ENCODE measurements around the gene FRMPD2. TPM values are rescaled to one million over a fixed set of nuclear protein-coding genes. Genes with fewer than 3 reads are reported as not detected.
A peak's percentile ranks its signal among the peaks of the same experiment; 100 is the strongest.
"Not testable (repeated sequence)": the region's sequence is repeated elsewhere in the genome, so short reads cannot be mapped to it uniquely, and the experiment has no call there.

The FRMPD2 gene
- total RNA-seq, 1 donor from 2014 or later: not detected

DNA sequence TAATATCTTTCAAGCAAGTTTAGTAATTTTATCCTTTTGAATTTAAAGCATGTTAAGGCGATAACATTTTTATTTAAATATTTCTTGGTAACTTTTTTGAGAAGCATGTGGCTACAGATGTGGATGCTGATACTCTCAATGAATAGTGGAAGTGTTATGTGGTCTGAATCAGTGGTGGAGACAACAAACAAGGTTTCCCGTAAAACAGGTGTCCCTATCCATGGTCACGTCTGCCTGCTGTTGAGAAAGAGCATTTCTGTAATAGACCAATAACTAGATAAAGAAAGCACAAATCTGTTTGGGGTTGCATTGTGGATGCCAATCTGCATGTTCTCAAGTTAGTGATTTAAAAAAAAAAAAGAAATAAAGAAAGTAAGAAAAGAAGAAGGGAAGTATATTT, 18.1 kb upstream of the FRMPD2 start:
- ATAC-seq (no peak), DNase-seq (no peak)
- intact Hi-C loops (cut with micrococcal nuclease): no loop called here

DNA sequence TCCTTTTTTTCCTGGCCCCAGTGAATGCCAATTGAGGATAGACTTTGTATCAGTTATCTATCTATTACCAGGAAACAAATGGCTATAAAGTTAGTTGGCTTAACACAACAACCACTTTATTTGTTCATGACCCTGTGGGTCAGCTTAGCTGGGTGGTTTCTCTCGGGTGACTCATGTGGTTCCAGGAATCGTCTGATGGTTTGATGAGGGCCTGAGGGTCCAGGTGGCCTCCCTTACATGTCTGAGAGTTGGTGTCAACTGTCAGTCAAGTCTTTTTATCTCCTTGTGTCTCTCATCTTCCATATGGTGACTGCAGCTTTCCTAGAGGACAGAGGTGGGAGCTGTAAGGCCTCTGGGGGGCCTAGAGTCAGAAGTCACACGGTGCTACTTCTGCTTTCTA, 16.7 kb upstream of the FRMPD2 start:
- no peak for ATAC-seq
- intact Hi-C loops (cut with micrococcal nuclease): no loop called here
- no peak for DNase-seq

GRCh38 chr10:48290286-48290685, 15.8 kb upstream of the FRMPD2 start:
- ATAC-seq: no peak
- no peak for DNase-seq
- intact Hi-C loops (cut with micrococcal nuclease): no loop called here

GRCh38 chr10:48289501-48290238, 15.2 kb upstream of the FRMPD2 start:
- ATAC-seq (peak; percentile 71), DNase-seq (peak; percentile 73)
- intact Hi-C loops (cut with micrococcal nuclease): no loop called here

- intact Hi-C loops (cut with micrococcal nuclease): no loop called here
- DNase-seq (no peak), ATAC-seq (no peak)
Observed at GRCh38 chr10:48288661-48289060, 14.2 kb upstream of the FRMPD2 start.

GRCh38 chr10:48287417-48288391, 13.2 kb upstream of the FRMPD2 start:
- ATAC-seq (peak; percentile 89), DNase-seq (peak; percentile 73)
- intact Hi-C loops (cut with micrococcal nuclease): no loop called here

DNA sequence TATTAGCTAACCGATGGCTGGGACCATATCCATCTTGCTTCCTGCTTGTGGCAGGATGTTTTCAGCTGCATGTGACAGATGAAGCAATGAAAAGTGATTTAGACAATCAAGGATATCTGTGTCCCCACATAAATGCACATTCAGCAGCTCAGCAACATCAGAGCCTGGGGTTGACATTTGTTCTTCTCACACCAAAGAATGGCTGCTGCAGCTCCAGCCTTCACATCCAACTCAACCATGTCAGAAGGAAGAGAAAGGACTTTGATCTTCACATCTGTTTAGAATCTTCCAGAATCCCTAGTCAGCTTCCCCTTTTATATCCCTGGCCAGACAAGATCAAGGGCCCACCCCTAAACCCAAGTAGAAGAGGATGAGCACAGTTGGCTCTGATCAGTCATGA, 11.9 kb upstream of the FRMPD2 start:
- ATAC-seq: no peak
- intact Hi-C loops (cut with micrococcal nuclease): no loop called here
- no peak for DNase-seq

GRCh38 chr10:48285710-48286109, 11.2 kb upstream of the FRMPD2 start:
- no peak for ATAC-seq
- intact Hi-C loops (cut with micrococcal nuclease): no loop called here
- DNase-seq: no peak

DNA sequence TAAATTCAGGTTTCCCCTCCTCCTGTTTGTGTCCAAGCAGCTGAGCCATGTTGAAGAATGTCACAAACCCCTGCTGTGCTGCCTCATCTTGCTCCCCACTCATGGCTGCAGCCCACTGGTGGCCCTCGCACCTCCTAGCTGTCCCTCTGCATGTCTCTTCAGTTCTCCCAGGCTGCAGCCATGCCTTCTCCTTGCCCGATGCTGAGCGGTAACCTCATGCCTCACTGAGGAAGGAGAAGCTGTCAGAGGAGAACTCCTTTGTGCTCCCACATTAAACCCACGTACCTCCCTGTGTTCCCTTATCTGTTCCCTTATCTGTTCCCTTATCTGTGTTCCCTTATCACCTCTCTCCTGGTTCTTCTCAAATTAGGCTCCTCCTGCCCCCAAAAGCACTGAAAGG, 10.3 kb upstream of the FRMPD2 start:
- intact Hi-C loops (cut with micrococcal nuclease): no loop called here
- ATAC-seq (no peak), DNase-seq (no peak)

DNA sequence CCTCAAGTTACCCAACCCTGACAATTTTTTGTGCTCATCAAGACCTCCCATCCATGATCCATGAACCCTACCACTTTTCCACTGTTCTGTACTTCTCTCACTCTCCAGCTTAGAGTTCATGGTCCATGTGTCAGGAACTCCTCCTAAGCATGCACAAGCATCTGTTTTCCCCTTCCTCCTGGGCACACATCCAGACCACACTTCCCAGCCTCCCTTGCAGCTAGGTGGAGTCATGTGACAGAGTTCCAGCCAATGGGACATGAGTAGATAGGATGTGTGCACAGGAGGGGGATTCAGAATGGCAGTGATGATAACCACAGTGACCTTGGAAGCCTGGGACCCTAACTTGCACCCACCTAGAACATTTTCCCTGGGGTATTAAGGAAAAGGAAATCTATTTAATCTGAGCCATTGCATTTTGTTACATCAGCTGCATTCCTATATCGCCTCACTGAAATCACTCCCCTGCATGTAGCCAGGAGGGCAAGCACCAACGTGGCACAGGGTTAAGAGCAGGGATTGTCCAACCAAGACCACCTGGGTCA, 9.6 kb upstream of the FRMPD2 start:
- ATAC-seq (no peak), DNase-seq (no peak)
- intact Hi-C loops (cut with micrococcal nuclease): no loop called here

DNA sequence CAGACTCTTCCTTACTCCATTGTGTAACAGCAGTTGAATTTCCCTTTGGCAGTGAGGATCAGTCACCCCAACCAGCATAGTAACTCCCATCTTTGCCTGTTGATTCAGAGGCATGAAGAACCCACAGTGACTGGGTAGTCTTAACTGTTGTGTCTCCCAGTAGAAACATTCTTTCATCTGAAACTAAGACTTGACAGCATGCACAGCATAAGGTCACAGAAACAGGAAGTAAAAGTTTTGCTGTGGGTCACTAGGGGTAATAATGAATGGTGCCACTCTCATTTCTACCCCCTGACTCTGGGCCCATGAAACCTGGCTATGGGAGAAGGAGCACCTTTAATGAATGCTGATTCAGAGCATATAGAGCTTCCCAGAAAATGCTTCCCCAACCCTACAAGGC, 8.3 kb upstream of the FRMPD2 start:
- ATAC-seq: no peak
- intact Hi-C loops (cut with micrococcal nuclease): no loop called here
- DNase-seq: no peak

DNA sequence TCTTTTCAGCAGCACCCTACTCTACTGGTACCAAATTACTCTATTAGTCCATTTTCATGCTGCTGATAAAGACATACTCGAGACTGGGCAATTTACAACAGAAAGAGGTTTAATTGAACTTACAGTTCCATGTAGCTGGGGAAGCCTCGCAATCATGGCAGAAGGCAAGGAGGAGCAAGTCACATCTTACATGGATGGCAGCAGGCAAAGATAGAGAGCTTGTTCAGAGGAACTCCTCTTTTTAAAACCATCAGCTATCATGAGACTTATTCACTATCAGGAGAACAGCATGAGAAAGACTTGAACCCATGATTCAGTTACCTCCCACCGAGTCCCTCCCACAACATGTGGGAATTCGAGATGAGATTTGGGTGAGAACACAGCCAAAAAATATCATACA, 7.2 kb upstream of the FRMPD2 start:
- ATAC-seq; DNase-seq; intact Hi-C loops (cut with micrococcal nuclease): not testable (repeated sequence)

GRCh38 chr10:48279081-48279751, 4.7 kb upstream of the FRMPD2 start:
- ATAC-seq: no peak
- DNase-seq: no peak
- intact Hi-C loops (cut with micrococcal nuclease): no loop called here

DNA sequence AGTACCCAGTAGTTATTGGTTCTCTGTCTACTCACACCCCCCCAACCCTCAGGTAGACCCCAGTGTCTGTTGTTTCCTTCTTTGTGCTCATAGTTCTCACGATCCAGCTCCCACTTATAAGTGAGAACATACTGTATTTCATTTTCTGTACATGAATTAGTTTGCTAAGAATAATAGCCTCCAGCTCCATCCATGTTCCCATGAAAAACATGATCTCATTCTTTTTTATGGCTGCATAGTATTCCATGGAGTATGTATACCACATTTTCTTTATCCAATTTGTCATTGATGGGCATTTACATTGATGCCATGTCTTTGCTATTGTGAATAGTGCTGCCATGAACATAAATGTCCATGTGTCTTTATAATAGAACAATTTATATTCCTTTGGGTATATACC, 2.6 kb upstream of the FRMPD2 start:
- intact Hi-C loops (cut with micrococcal nuclease): no loop called here
- no peak for ATAC-seq
- DNase-seq: no peak

GRCh38 chr10:48273741-48274140, 755 bp downstream of the FRMPD2 start:
- no peak for ATAC-seq
- no peak for DNase-seq
- intact Hi-C loops (cut with micrococcal nuclease): no loop called here

GRCh38 chr10:48272682-48273081, 1.8 kb downstream of the FRMPD2 start:
- DNase-seq: no peak
- intact Hi-C loops (cut with micrococcal nuclease): no loop called here
- ATAC-seq: no peak

DNA sequence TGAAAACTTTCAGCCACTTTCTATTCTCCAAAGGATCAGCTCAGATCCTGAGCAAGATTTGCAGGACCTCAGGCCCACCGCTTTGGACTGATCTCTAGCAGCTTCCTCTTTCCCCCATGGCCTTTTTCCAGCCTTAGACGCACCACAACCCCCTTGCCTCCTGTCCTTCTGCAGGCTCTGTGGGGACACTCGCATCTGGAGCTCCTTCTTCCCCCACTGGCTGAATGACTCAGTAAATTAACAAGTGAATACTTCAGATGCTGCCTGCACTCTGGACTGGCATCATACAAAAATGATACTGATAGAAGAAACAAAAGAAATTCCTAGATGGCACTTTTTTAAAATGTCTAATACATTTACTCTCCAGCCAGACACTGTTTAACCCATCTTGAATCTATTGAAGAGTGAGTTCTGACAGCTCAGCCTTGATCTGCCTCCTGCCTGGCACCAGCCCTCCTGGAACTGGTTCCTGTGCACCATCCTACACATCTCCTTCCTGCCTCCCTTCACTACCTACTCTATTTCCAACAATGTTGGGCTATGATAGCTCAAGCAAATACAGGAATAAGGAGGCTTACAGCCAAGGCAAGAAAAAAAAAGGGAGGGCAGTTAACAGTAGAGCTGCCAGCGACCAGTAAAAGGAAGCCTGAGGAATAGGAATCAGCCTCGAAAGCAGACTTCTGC, 3.3 kb downstream of the FRMPD2 start:
- DNase-seq (no peak), ATAC-seq (no peak)
- intact Hi-C loops (cut with micrococcal nuclease): no loop called here

DNA sequence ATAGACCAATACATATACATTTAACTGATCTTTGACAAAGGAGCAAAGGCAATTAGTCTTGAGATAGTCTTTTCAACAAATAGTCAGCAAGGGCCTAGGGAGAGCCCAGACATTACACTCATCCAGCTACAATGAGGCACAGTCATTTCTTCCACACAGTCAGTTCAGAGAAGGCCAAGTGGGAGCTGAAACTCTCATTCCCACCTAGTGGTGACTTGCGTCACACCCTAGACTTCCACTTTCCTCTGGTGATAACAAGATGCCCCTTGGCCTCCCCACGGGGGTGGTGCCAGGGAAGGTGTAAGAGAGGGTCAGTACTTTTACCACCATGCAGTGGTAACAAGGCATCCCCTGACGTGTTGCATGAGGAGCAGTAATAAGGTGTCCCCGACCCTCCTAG, 8.0 kb downstream of the FRMPD2 start:
- DNase-seq (no peak), ATAC-seq (no peak)
- intact Hi-C loops (cut with micrococcal nuclease): no loop called here

DNA sequence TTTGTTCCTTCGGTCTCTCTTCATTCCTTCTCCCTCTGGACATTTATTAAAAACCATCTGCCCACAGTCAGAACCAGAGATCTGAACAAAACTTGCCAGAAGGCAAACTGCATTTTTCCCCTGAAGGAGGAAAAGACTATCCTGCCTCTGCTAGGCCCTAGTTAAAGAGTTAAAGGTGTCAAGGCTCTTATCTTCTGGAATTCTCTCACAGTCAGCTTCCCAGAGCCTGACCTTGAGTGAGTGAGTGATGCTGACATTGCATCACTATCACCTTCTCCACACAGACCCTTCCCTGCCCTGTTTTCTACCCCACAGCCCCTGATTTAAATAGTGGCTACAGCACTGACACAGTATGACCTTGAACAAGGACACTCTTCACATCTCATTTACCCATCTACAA, 16.4 kb downstream of the FRMPD2 start:
- DNase-seq (no peak), ATAC-seq (peak; percentile 22)
- intact Hi-C loops (cut with micrococcal nuclease): no loop called here

All from left ventricle myocardium superior (tissue), 1 donor.